ENCODE results near the gene BACE1-AS.

BACE1-AS gene

GRCh38 chr11:117300283-117300663, 9.1 kb downstream of the BACE1-AS start:
- FAIRE-seq (no peak), DNase-seq (ENCODE audit: insufficient read length, low spot score) (no peak)
- no peak for TF ChIP-seq CTCF (IDR thresholded peaks at IDR 0.05; ENCODE audit: insufficient read depth, missing control alignments)

GRCh38 chr11:117300773-117301172, 9.6 kb downstream of the BACE1-AS start:
- DNase-seq (ENCODE audit: insufficient read length, low spot score), result no peak
- no peak for FAIRE-seq
- no peak for TF ChIP-seq CTCF (IDR thresholded peaks at IDR 0.05; ENCODE audit: insufficient read depth, missing control alignments)

- TF ChIP-seq CTCF (IDR thresholded peaks at IDR 0.05; ENCODE audit: insufficient read depth, missing control alignments), result no peak
- FAIRE-seq (no peak), DNase-seq (ENCODE audit: insufficient read length, low spot score) (no peak)
Measured at GRCh38 chr11:117302228-117302627, 11.1 kb downstream of the BACE1-AS start.

GRCh38 chr11:117303101-117303500, 12.0 kb downstream of the BACE1-AS start:
- DNase-seq (ENCODE audit: insufficient read length, low spot score) (no peak), FAIRE-seq (no peak)
- TF ChIP-seq CTCF (IDR thresholded peaks at IDR 0.05; ENCODE audit: insufficient read depth, missing control alignments), result no peak

- TF ChIP-seq CTCF (IDR thresholded peaks at IDR 0.05; ENCODE audit: insufficient read depth, missing control alignments), result no peak
- FAIRE-seq (no peak), DNase-seq (ENCODE audit: insufficient read length, low spot score) (no peak)
Measured at GRCh38 chr11:117303646-117304315, 12.6 kb downstream of the BACE1-AS start.

GRCh38 chr11:117305145-117305544, 14.0 kb downstream of the BACE1-AS start:
- FAIRE-seq (no peak), DNase-seq (ENCODE audit: insufficient read length, low spot score) (no peak)
- TF ChIP-seq CTCF (IDR thresholded peaks at IDR 0.05; ENCODE audit: insufficient read depth, missing control alignments), result no peak

GRCh38 chr11:117309310-117309709, 18.2 kb downstream of the BACE1-AS start:
- FAIRE-seq, result no peak
- no peak for TF ChIP-seq CTCF (IDR thresholded peaks at IDR 0.05; ENCODE audit: insufficient read depth, missing control alignments)

More at GRCh38 chr11:117309310-117309709, 18.2 kb downstream of the BACE1-AS start:
- DNase-seq (ENCODE audit: insufficient read length, low spot score), result no peak

Measured in D721Med (cell line).